Measurements from ENCODE around the gene SLC44A5. TPM values are rescaled to one million over a fixed set of nuclear protein-coding genes. Genes with fewer than 3 reads are reported as not detected.

Gene SLC44A5
- total RNA-seq = 0.85 and 2.2 TPM in 2 replicates

GRCh38 chr1:75611014-75611413 is at the start of gene SLC44A5:
Gene SLC44A5, minus strand, starts transcription at chr1:75611114. Its CDS starts 69,667 bp downstream, at chr1:75541447.

Other genes with a start within 250 kb of the SLC44A5 start
- 23.8 and 24.9 TPM in 2 replicates for gene ACADM, start 113.6 kb upstream of the SLC44A5 start, total RNA-seq
- 74.5 TPM in 2 replicates for gene RABGGTB, start 175.1 kb upstream of the SLC44A5 start, total RNA-seq
- 0.33 and 0.52 TPM in 2 replicates for gene MSH4, start 185.8 kb upstream of the SLC44A5 start, total RNA-seq

All from smooth muscle cell of the pulmonary artery (primary cell).